Suprapubic skin (tissue), 4 donors: ENCODE measurements around the gene GALM.
"Not testable (repeated sequence)": the region's sequence is repeated elsewhere in the genome, so short reads cannot be mapped to it uniquely, and the experiment has no call there.

ENCODE experiments used
- POLR2A ChIP-seq, 2 donors: fragments of 450-650 bp; IDR thresholded peaks; one replicate each; pipeline ENCODE4 v1.6.1; 2017; ENCODE audit warnings: antibody characterized with exemption in 2 of 2, mild to moderate bottlenecking in 2 of 2, moderate library complexity in 2 of 2
- POLR2AphosphoS5 ChIP-seq, 3 donors: sonication (generic); formaldehyde crosslinking; IDR thresholded peaks; one replicate each; pipeline ENCODE4 v1.6.1; 2017; ENCODE audit warnings: antibody characterized with exemption in 3 of 3
- TF ChIP-seq, protein P1 (sequence below), 2 donors: fragments of 200-600 bp in 1 of 2; fragments of 450-650 bp in 1 of 2; sonication (generic) in 1 of 2; IDR thresholded peaks; one replicate each; pipeline ENCODE4 v1.5.1; 2016 to 2019; ENCODE audit warnings: antibody characterized with exemption in 2 of 2, mild to moderate bottlenecking in 1 of 2, moderate library complexity in 1 of 2

- not testable (repeated sequence) for TF ChIP-seq POLR2A, POLR2AphosphoS5 (IDR thresholded peaks at IDR 0.05)
- TF ChIP-seq, protein P1, sequence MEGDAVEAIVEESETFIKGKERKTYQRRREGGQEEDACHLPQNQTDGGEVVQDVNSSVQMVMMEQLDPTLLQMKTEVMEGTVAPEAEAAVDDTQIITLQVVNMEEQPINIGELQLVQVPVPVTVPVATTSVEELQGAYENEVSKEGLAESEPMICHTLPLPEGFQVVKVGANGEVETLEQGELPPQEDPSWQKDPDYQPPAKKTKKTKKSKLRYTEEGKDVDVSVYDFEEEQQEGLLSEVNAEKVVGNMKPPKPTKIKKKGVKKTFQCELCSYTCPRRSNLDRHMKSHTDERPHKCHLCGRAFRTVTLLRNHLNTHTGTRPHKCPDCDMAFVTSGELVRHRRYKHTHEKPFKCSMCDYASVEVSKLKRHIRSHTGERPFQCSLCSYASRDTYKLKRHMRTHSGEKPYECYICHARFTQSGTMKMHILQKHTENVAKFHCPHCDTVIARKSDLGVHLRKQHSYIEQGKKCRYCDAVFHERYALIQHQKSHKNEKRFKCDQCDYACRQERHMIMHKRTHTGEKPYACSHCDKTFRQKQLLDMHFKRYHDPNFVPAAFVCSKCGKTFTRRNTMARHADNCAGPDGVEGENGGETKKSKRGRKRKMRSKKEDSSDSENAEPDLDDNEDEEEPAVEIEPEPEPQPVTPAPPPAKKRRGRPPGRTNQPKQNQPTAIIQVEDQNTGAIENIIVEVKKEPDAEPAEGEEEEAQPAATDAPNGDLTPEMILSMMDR (IDR thresholded peaks at IDR 0.05), result not testable (repeated sequence)
Observed at GRCh38 chr2:38708491-38708890, 42.6 kb downstream of the GALM start.
